Fibroblast of lung (primary cell): ENCODE data around the gene FAM3B. TPM values are rescaled to one million over a fixed set of nuclear protein-coding genes. Genes with fewer than 3 reads are reported as not detected.

Experiments
- DNase-seq, 2 donors: peaks; one replicate each; pipeline versions ENCODE4 v3.0.0 to v3.0.0-alpha.2; 2010; ENCODE audit warnings: low read depth in 2 of 2
- H2AFZ ChIP-seq: 2 replicates; pipeline ENCODE4 v1.5.1; 2012; ENCODE audit warnings: low read length, control low read depth, inconsistent platforms
- H3K27ac ChIP-seq: 2 replicates; pipeline ENCODE4 v1.5.1; 2011; ENCODE audit warnings: low read length, control low read depth; ENCODE audit not compliant: insufficient read depth
- H3K27me3 ChIP-seq: 2 replicates; pipeline ENCODE4 v1.5.1; 2011; ENCODE audit warnings: mild to moderate bottlenecking, low read length; ENCODE audit not compliant: control insufficient read depth, insufficient read depth
- H3K36me3 ChIP-seq: 2 replicates; pipeline ENCODE4 v1.5.1; 2011; ENCODE audit warnings: low read length; ENCODE audit not compliant: control insufficient read depth, insufficient read depth
- H3K4me1 ChIP-seq: 2 replicates; pipeline ENCODE4 v1.5.1; 2011; ENCODE audit warnings: low read length; ENCODE audit not compliant: control insufficient read depth, insufficient read depth; ENCODE audit errors: extremely low read depth
- H3K4me2 ChIP-seq: 2 replicates; pipeline ENCODE4 v1.5.1; 2011; ENCODE audit warnings: low read length, control low read depth; ENCODE audit not compliant: insufficient read depth; ENCODE audit errors: extremely low read depth
- H3K4me3 ChIP-seq, 4 experiments: fragments of 200-600 bp in 1 of 4; sonication (generic) in 1 of 4; replicated peaks in 1 of 4; 2 replicates each; pipeline ENCODE4 v1.5.1; 2011 to 2016; ENCODE audit warnings: low read length in 4 of 4, low read depth in 3 of 4, mild to moderate bottlenecking in 3 of 4, control low read depth in 2 of 4, inconsistent platforms in 1 of 4, mixed read lengths in 1 of 4; ENCODE audit not compliant: insufficient read depth in 1 of 4; ENCODE audit errors: control extremely low read depth in 1 of 4
- H3K79me2 ChIP-seq: 2 replicates; pipeline ENCODE4 v1.5.1; 2012; ENCODE audit warnings: mild to moderate bottlenecking, low read length, inconsistent platforms; ENCODE audit not compliant: control insufficient read depth, insufficient read depth
- H3K9ac ChIP-seq: 2 replicates; pipeline ENCODE4 v1.5.1; 2011; ENCODE audit warnings: mild to moderate bottlenecking, low read length, control low read depth; ENCODE audit not compliant: insufficient read depth
- H3K9me3 ChIP-seq: 2 replicates; pipeline ENCODE4 v1.5.1; 2012; ENCODE audit warnings: low read depth, low read length; ENCODE audit not compliant: control insufficient read depth, insufficient read depth
- H4K20me1 ChIP-seq: 2 replicates; pipeline ENCODE4 v1.5.1; 2011; ENCODE audit warnings: low read length; ENCODE audit not compliant: control insufficient read depth, insufficient read depth; ENCODE audit errors: extremely low read depth
- CTCF ChIP-seq, 2 donors: IDR thresholded peaks in 1 of 2; conservative IDR thresholded peaks in 1 of 2; 1 replicate in 1 of 2; 2 replicates in 1 of 2; pipeline ENCODE4 v1.5.1; 2011 to 2012; ENCODE audit warnings: low read length in 2 of 2, control low read depth in 1 of 2, inconsistent platforms in 1 of 2, low read depth in 1 of 2, mild to moderate bottlenecking in 1 of 2
- EZH2 ChIP-seq: IDR thresholded peaks from 2 replicates; pipeline ENCODE4 v1.5.1; 2012; ENCODE audit warnings: low read length, control low read depth, mild to moderate bottlenecking; ENCODE audit errors: missing control alignments
- polyA plus RNA-seq, 2 donors: library from polyadenylated mRNA; depleted of rRNA in 1 of 2; stranded (reverse) in 1 of 2; unstranded in 1 of 2; fragments of >200 nt; gene quantifications; 2 replicates each; pipeline ENCODE4 v1.2.1, GENCODE V29; 2011 to 2012; ENCODE audit warnings: missing spikeins in 1 of 2
- total RNA-seq: library from RNA; depleted of rRNA; stranded (reverse); fragments of >200 nt; gene quantifications from 2 replicates; pipeline ENCODE4 v1.2.1, GENCODE V29; 2014

FAM3B gene
- total and polyA plus RNA-seq, 2 donors (not counting 1 experiment from before 2014, with no cell fraction given), result not detected

DNA sequence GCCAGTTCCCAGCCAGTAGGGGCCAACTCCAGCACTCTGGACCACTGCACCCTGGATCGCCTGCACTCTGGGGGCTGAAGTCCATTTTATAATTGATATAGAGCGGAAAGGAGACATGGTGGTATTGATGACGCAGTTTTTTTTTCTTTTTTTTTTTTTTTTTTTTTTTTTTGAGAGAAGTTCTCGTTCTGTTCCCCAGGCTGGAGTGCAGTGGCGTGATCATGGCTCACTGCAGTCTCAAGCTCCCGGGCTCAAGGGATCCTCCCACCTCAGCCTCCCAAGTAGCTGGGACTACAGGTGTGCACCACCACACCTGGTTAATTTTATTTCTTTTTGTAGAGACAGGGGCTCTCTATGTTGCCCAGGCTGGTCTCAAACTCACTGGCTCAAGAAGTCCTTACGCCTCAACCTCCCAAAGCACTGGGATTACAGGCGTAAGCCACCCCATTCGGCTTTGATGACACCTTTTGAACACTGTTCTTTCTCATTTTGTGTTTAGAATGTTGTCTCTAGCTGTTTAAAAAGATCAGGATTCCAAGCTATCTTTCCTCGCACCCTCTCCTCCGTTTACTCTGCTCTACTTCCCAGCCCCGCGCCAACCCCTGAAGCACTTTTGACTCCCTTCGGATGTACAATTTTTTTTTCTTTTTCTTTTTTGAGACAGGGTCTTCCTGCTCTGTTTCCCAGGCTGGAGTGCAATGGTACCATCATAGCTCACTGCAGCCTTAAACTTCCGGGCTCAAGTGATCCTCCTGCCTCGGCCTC lies 46.2 kb downstream of the FAM3B start:
- no peaks in the 10 kb centered on the region for H3K79me2 ChIP-seq
- no peaks in the 10 kb centered on the region for H4K20me1 ChIP-seq
- H3K27ac ChIP-seq, result no peak overlapping the region
- H3K4me2 ChIP-seq, result no peak overlapping the region
- H3K36me3 ChIP-seq, result no peaks in the 10 kb centered on the region
- no peak overlapping the region for H3K9ac ChIP-seq
- H3K4me3 ChIP-seq, result no peak overlapping the region
- no peaks in the 10 kb centered on the region for H3K9me3 ChIP-seq
- peaks cover 5% of the 10 kb centered on the region for H3K4me1 ChIP-seq
- TF ChIP-seq EZH2 (no peak), CTCF (conservative IDR thresholded peaks at IDR 0.05 in 1 of 2, IDR thresholded peaks at IDR 0.05 in 1 of 2; ENCODE audit: low read depth in 1 of 2, low read length in 2 of 2) (no peak)
- H2AFZ ChIP-seq, result no peak overlapping the region
- DNase-seq, result no peak
- H3K27me3 ChIP-seq, result no peaks in the 10 kb centered on the region

GRCh38 chr21:41363370-41364270 lies 47.0 kb downstream of the FAM3B start:
- Histone ChIP-seq H3K27ac (no peak overlapping the region), H2AFZ (no peak overlapping the region), H3K79me2 (no peaks in the 10 kb centered on the region), H3K4me3 (no peak overlapping the region), H3K9ac (no peak overlapping the region), H3K4me2 (no peak overlapping the region), H3K9me3 (no peaks in the 10 kb centered on the region), H4K20me1 (no peaks in the 10 kb centered on the region), H3K36me3 (no peaks in the 10 kb centered on the region), H3K27me3 (no peaks in the 10 kb centered on the region), H3K4me1 (peaks cover 5% of the 10 kb centered on the region)
- no peak for DNase-seq
- TF ChIP-seq CTCF (conservative IDR thresholded peaks at IDR 0.05 in 1 of 2, IDR thresholded peaks at IDR 0.05 in 1 of 2; ENCODE audit: low read depth in 1 of 2, low read length in 2 of 2), result no peak
- no peak for TF ChIP-seq EZH2

- Histone ChIP-seq H3K9ac (no peak overlapping the region), H3K4me1 (peaks cover 5% of the 10 kb centered on the region), H3K79me2 (no peaks in the 10 kb centered on the region), H3K4me2 (no peak overlapping the region), H3K4me3 (no peak overlapping the region), H3K27me3 (no peaks in the 10 kb centered on the region), H2AFZ (no peak overlapping the region), H3K27ac (no peak overlapping the region), H3K9me3 (no peaks in the 10 kb centered on the region), H3K36me3 (no peaks in the 10 kb centered on the region), H4K20me1 (no peaks in the 10 kb centered on the region)
- TF ChIP-seq EZH2 (no peak), CTCF (conservative IDR thresholded peaks at IDR 0.05 in 1 of 2, IDR thresholded peaks at IDR 0.05 in 1 of 2; ENCODE audit: low read depth in 1 of 2, low read length in 2 of 2) (no peak)
- DNase-seq, result no peak
These were observed 47.7 kb downstream of the FAM3B start for GRCh38 chr21:41364308-41364707.
